Skin of body (tissue), 2 donors: ENCODE results near the gene VOPP1. TPM values are rescaled to one million over a fixed set of nuclear protein-coding genes. Genes with fewer than 3 reads are reported as not detected.
"Not testable (repeated sequence)": the region's sequence is repeated elsewhere in the genome, so short reads cannot be mapped to it uniquely, and the experiment has no call there.

ENCODE experiments used
- DNase-seq: peaks from one replicate; lab custom pipeline; 2025; lab: John Stamatoyannopoulos, UW
- total RNA-seq: library from RNA; depleted of rRNA; stranded (reverse); fragments of >200 nt; gene quantifications from one replicate; pipeline ENCODE4 v1.2.3, GENCODE V29; 2014

VOPP1 gene, protein sequence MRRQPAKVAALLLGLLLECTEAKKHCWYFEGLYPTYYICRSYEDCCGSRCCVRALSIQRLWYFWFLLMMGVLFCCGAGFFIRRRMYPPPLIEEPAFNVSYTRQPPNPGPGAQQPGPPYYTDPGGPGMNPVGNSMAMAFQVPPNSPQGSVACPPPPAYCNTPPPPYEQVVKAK
- 18.6 TPM for total RNA-seq

- DNase-seq: peak; percentile 37
These were observed at the start of gene VOPP1 for GRCh38 chr7:55572378-55573233. VOPP1 (minus strand) TSS chr7:55572502; CDS start chr7:55572324, 178 bp downstream.

DNA sequence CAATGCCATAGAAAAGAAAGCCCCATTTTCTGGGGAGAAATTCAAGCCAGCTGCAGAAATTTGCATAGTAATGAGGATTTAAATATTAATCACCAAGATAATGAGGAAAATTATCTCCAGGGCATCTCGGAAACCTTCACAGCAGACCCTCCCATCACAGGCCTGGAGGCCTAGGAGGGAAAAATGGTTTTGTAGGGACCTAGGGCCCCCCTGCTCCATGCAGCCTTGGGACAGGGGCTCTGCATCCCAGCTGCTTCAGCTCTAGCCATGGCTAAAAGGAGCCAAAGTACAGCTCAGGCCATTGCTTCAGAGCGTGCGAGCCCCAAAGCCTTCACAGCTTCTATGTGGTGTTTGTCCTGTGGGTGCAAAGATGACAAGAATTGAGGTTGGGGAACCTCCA, 46.6 kb upstream of the VOPP1 start:
- no peak for DNase-seq

- not testable (repeated sequence) for DNase-seq
These were observed 42.2 kb upstream of the VOPP1 start for GRCh38 chr7:55614365-55615064.

DNA sequence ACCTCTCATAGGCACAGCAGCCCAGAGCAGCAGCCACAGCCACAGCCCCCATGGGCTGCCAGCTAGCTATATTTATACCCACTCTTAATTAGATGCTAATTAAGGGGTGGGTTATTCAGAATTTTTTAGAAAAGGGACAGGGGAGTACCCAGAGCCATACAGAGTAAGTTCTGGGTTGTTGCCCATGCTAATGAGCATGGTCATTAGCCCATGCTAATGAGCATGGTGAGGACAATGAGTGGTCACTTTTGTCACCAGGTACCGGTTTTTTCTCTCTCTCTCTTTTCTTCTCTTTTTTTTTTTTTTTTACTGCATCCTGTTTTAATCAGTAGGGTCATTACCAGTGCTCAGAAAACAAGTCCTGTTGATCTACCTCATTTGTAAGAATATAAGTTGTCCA, 37.4 kb upstream of the VOPP1 start:
- DNase-seq: not testable (repeated sequence)

DNA sequence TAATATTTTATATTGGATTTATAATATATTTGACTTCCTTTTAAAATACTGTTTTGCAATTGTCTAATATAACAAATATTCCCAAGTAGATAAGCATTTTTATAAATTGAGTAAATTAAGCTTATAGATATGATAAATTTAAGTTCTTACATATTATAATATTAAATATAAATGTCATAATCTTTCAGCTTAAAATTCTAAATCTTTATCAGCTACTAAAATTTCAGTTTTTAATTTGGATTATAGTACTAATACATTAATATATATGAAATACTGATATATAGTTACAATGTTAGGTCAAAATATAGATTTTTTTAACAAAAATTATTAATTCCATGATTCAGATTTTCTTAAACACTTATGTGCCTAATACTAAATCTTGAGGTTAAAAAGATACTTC, 33.4 kb upstream of the VOPP1 start:
- DNase-seq: not testable (repeated sequence)

- not testable (repeated sequence) for DNase-seq
These were observed 25.7 kb upstream of the VOPP1 start for GRCh38 chr7:55597944-55598499.

- not testable (repeated sequence) for DNase-seq
These were observed 25.0 kb upstream of the VOPP1 start for GRCh38 chr7:55597214-55597739.

DNA sequence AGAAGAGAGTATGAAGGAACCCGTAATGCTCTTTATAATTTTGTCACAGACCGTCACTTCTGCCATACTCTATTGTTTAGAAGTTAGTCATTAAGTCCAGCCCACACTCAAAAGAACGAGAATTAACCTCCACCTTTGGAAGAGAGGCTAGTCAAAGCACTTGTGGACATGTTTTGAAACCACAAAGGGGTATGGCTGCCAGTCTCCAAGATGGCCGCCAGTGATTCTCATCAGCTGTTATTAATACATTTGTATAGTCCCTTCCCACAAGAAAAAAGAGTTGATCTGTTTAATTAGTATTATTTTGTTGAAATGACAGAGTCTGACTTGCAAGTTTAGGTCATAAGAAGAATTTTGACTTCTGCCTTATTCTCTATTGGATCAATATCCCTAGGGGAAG, 23.2 kb upstream of the VOPP1 start:
- DNase-seq: no peak

DNA sequence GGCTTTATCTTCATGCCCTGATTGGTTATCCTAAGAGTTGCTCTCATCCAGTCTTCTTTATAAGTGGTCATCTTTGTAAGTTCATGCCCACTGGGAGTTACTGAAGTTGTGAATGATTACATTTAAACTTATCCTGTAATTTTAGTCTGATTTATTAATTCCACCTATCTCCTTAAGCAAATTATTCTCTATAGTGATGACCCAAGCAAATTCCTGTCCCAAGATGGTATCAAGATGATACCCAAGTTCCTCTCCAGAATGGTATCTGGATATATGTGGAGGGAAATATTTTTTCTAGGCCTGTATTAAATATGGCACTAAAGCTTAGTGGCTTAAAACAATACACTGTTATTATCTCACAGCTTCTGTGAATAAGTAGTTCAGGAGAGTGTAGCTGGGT, 22.6 kb upstream of the VOPP1 start:
- DNase-seq: no peak

DNA sequence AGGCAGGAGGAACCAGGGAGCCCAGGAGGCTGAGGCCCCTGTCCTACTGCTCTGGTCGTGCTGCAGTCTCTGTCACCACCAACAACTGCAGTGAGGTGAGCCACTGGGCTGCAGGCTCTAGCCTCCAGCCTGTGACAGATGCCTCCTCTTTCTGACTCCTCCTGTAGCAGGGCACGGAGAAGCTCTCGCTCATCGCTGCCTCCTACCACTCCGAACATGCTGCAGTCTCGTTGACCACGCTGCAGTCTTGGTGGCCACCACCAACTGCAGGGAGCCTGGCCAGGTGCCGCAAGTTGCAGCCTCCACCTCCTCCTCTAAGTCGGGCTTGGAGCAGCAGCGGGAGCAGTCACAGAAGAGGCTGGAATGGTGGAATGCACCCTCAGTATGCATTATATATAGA, 22.1 kb upstream of the VOPP1 start:
- DNase-seq: no peak

GRCh38 chr7:55593515-55594318, 21.4 kb upstream of the VOPP1 start:
- DNase-seq: no peak

DNA sequence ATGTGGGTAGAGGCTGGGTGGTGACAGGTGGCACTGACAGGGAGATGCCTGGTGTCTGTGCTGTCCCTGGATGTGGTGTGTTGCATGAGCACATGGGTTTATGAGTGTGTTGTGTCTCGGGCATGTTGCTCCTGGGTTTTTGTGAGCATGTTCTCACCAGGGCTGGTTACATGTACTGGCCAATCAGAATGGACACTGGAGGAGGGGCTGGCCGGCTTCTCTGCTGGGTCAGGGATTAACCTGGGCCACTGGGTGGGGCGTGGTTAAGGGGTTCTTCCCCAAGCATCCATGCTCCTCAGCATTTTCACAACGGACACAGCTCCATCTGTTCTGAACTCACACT, 20.8 kb upstream of the VOPP1 start:
- DNase-seq: no peak

DNA sequence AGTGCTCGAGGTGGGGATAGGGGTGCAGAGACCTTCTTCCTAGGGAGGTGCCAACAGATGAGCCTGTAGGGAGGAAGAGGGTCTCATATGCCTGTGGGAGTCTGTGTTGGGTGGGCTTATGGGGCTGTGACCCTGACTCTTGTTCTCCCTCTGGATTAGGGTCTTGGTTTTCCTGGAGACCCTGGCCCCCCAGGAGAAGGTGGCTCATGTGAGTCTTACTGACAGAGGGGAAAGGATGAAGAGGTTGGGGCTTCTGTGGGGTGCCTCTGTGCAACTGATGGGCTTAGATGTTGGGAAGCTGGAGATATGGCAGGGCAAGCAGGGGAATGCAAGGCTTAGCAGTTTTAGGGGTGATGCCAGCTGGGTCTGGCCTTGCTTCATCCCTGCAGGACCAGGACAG, 20.2 kb upstream of the VOPP1 start:
- DNase-seq: no peak

DNA sequence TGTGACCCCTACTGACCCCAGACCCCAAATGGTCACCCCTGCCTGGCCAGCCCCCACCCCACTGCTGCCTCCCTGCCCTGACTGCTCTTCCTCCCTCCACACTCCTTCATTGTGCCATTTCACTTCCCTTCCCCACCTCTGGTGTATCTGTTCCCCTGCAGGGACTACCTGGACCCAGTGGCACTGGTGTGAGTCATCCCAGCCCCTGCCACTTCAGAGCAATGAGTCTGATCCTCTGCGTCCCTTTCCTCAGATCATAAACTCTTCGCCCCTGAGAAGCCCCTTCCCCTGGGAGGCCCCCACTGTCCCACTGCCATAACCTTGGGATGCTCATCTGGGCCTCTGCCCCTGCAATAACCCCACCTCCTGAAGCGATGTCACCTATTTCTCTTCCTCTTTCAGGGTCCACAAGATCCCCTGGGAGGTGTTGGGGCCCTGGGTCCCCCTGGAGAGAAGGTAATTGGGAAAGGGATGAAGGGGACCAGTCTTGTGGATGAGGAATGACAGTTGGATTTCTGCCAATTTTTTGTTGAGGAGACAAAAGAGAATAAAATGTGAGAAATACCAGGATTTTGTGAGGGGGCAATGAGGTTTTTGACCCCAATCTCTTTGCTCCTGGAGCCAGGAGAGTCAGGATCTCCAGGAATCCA, 19.1 kb upstream of the VOPP1 start:
- DNase-seq: no peak

- DNase-seq: no peak
These were observed 18.4 kb upstream of the VOPP1 start for GRCh38 chr7:55590517-55591281.

- no peak for DNase-seq
These were observed 17.6 kb upstream of the VOPP1 start for GRCh38 chr7:55589905-55590304.

- DNase-seq: no peak
These were observed 16.8 kb upstream of the VOPP1 start for GRCh38 chr7:55588976-55589604.

DNA sequence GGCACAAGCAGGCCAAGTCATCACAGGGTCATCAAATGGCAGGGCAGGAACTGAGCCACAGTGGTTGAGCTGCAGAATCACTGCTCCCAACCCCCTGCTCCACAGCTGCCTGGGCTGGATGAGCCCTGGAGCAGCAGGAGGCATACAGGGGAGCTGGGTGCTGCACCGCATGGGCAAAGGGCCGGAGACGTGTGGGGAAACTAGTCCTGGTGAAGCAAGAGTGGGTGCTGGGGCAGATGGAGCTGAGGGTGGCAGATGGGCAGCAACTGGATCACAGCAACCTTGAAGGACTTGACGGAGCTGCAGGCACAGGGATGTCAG, 16.0 kb upstream of the VOPP1 start:
- no peak for DNase-seq

DNA sequence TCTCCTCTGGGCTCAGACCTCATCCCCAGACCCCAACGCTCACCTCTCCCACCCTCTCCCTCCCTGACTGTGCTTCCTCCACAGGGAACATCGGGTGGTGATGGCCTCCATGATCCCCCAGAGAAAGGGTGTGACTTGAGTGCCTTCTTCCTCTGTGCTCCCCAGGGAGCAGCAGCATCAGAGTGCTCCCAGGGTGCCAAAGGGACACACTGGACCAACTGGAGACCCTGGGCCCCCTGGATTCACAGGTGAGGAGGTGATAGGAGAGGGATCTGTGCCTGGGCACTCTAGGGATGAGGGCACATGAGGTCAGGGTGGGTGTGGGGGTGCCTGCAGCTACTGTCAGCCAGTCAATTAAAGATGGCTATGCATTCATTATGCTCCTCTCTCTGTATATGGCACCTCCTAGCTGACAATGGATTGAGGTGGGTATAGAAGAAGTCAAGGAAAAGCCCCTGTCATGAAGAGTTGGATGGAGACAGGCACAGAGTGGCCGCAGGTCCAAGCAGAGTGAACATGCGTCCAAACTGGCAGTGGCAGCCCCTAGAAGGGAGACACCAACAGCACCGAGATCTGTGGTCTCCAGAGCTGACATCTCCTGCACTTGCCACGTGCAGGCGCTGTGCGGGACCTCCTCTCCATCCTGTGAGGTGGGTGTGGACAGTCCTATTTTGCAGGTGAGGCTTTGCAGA, 15.5 kb upstream of the VOPP1 start:
- no peak for DNase-seq
